Thoracic aorta (tissue), 2 donors: ENCODE results near the gene ERGIC2. TPM values are rescaled to one million over a fixed set of nuclear protein-coding genes. Genes with fewer than 3 reads are reported as not detected.

Experiments
- ATAC-seq: fragments of 150-250 bp; one replicate; pipeline ENCODE4 v1.8.0; 2017; ENCODE audit warnings: low read depth; ENCODE audit not compliant: insufficient number of reproducible peaks, low FRiP score
- DNase-seq: peaks from one replicate; pipeline ENCODE4 v3.0.0-alpha.2; 2020; ENCODE audit warnings: low spot score
- H3K27ac ChIP-seq, 2 donors: fragments of 200-600 bp; sonication (generic); 1 replicate in 1 of 2; 2 replicates in 1 of 2; pipeline ENCODE4 v1.5.1; 2016; ENCODE audit warnings: mild to moderate bottlenecking in 2 of 2, moderate library complexity in 2 of 2
- H3K27me3 ChIP-seq: fragments of 200-600 bp; sonication (generic); replicated peaks from 2 replicates; pipeline ENCODE4 v1.6.0; 2016; ENCODE audit warnings: mild to moderate bottlenecking; ENCODE audit not compliant: insufficient read depth
- H3K36me3 ChIP-seq: fragments of 200-600 bp; sonication (generic); one replicate; pipeline ENCODE4 v1.5.1; 2016
- H3K4me1 ChIP-seq, 2 donors: fragments of 200-600 bp; sonication (generic); 1 replicate in 1 of 2; 2 replicates in 1 of 2; pipeline versions ENCODE4 v1.5.1 to v1.6.0; 2016; ENCODE audit warnings: low read depth in 2 of 2, mild to moderate bottlenecking in 1 of 2; ENCODE audit not compliant: control insufficient read depth in 1 of 2
- H3K4me3 ChIP-seq: fragments of 200-600 bp; sonication (generic); 2 replicates; pipeline ENCODE4 v1.5.1; 2016; ENCODE audit warnings: mild to moderate bottlenecking
- H3K9me3 ChIP-seq: fragments of 200-600 bp; sonication (generic); 2 replicates; pipeline ENCODE4 v1.5.1; 2016
- CTCF ChIP-seq: fragments of 200-600 bp; sonication (generic); IDR thresholded peaks from one replicate; pipeline ENCODE4 v1.5.1; 2019; ENCODE audit warnings: antibody characterized with exemption
- total RNA-seq, 2 donors: library from RNA; depleted of rRNA; stranded (reverse); fragments of >200 nt; gene quantifications; one replicate each; pipeline versions ENCODE4 v1.1.0 to v1.2.3, GENCODE V29; 2016

Gene ERGIC2
- total RNA-seq, 2 donors from 2014 or later, result 61.3 to 67.3 TPM

- no peak for TF ChIP-seq CTCF
- no peaks in the 10 kb centered on the region for H3K9me3 ChIP-seq
- DNase-seq (no peak), ATAC-seq (no peak)
- no peaks in the 10 kb centered on the region for H3K36me3 ChIP-seq
- H3K27ac ChIP-seq, result no peak overlapping the region
- H3K27me3 ChIP-seq, result no peaks in the 10 kb centered on the region
- H3K4me1 ChIP-seq, result no peaks in the 10 kb centered on the region
- no peak overlapping the region for H3K4me3 ChIP-seq
Measured at GRCh38 chr12:29334937-29335336, 46.0 kb downstream of the ERGIC2 start.

GRCh38 chr12:29333178-29333577 lies 47.8 kb downstream of the ERGIC2 start:
- no peak overlapping the region for H3K27ac ChIP-seq
- H3K9me3 ChIP-seq, result no peaks in the 10 kb centered on the region
- H3K4me3 ChIP-seq, result no peak overlapping the region
- no peaks in the 10 kb centered on the region for H3K36me3 ChIP-seq
- DNase-seq, result no peak
- no peak for TF ChIP-seq CTCF
- no peaks in the 10 kb centered on the region for H3K27me3 ChIP-seq
- ATAC-seq, result no peak
- H3K4me1 ChIP-seq, result no peaks in the 10 kb centered on the region

GRCh38 chr12:29329411-29329810 lies 51.6 kb downstream of the ERGIC2 start:
- no peaks in the 10 kb centered on the region for H3K4me1 ChIP-seq
- ATAC-seq, result no peak
- no peaks in the 10 kb centered on the region for H3K27me3 ChIP-seq
- no peak overlapping the region for H3K27ac ChIP-seq
- no peaks in the 10 kb centered on the region for H3K9me3 ChIP-seq
- DNase-seq, result no peak
- no peak for TF ChIP-seq CTCF
- no peak overlapping the region for H3K4me3 ChIP-seq
- no peaks in the 10 kb centered on the region for H3K36me3 ChIP-seq

- H3K4me1 ChIP-seq, result peaks cover 0 to 6% of the 10 kb centered on the region in 2 donors
- no peaks in the 10 kb centered on the region for H3K36me3 ChIP-seq
- TF ChIP-seq CTCF, result no peak
- H3K27me3 ChIP-seq, result no peaks in the 10 kb centered on the region
- DNase-seq (no peak), ATAC-seq (no peak)
- no peaks in the 10 kb centered on the region for H3K9me3 ChIP-seq
- no peak overlapping the region for H3K4me3 ChIP-seq
- H3K27ac ChIP-seq, result no peak overlapping the region
Measured at GRCh38 chr12:29322157-29322556, 58.8 kb downstream of the ERGIC2 start.

GRCh38 chr12:29320295-29321085 lies 60.5 kb downstream of the ERGIC2 start:
- H3K9me3 ChIP-seq, result no peaks in the 10 kb centered on the region
- peaks cover 0 to 15% of the 10 kb centered on the region in 2 donors for H3K4me1 ChIP-seq
- ATAC-seq (no peak), DNase-seq (no peak)
- TF ChIP-seq CTCF, result no peak
- H3K4me3 ChIP-seq, result no peak overlapping the region
- H3K27me3 ChIP-seq, result no peaks in the 10 kb centered on the region
- no peaks in the 10 kb centered on the region for H3K36me3 ChIP-seq
- no peak overlapping the region for H3K27ac ChIP-seq
